WTC11 (cell line): ENCODE results near the gene DLL4. TPM values are rescaled to one million over a fixed set of nuclear protein-coding genes. Genes with fewer than 3 reads are reported as not detected.

Source experiments
- ATAC-seq: fragments of 200-7000 bp; cut with Tn5 transposase; 2 replicates; pipeline ENCODE4 v1.10.0; 2021; ENCODE audit warnings: mild to moderate bottlenecking, moderate library complexity
- CTCF ChIA-PET: fragments of 300-600 bp; sonication (Branson Sonifier 250); formaldehyde crosslinking; loops from one replicate; lab custom pipeline; 2021; ENCODE audit warnings: antibody characterized with exemption; lab: Charles Lee
- POLR2A ChIA-PET: fragments of 350-600 bp; sonication (Branson Sonifier 250); formaldehyde crosslinking; loops from one replicate; lab custom pipeline; 2021; ENCODE audit warnings: antibody characterized with exemption; lab: Charles Lee
- DNase-seq: peaks from one replicate; pipeline ENCODE4 v3.0.0; 2021; ENCODE audit warnings: low spot score
- H3K27ac Mint-ChIP-seq: 2 replicates; pipeline ENCODE4 v1.8.0; 2021; ENCODE audit warnings: mixed read lengths
- H3K27me3 Mint-ChIP-seq: 2 replicates; pipeline ENCODE4 v1.8.0; 2021; ENCODE audit warnings: low read depth, mild to moderate bottlenecking, moderate library complexity, mixed read lengths
- H3K36me3 Mint-ChIP-seq: 2 replicates; pipeline ENCODE4 v1.8.0; 2021; ENCODE audit warnings: mixed read lengths
- H3K4me1 Mint-ChIP-seq: 2 replicates; pipeline ENCODE4 v1.8.0; 2022; ENCODE audit warnings: mixed read lengths
- H3K4me3 Mint-ChIP-seq: 2 replicates; pipeline ENCODE4 v1.8.0; 2021; ENCODE audit warnings: mild to moderate bottlenecking, moderate library complexity, mixed read lengths
- H3K9me3 Mint-ChIP-seq: 2 replicates; pipeline ENCODE4 v1.8.0; 2021; ENCODE audit warnings: mixed read lengths
- ATF1 ChIP-seq: sonication (generic); formaldehyde crosslinking; IDR thresholded peaks from 2 replicates; pipeline ENCODE4 v1.8.1; 2023; ENCODE audit warnings: mild to moderate bottlenecking, moderate library complexity, missing genetic modification reagents
- CREM ChIP-seq: sonication (generic); formaldehyde crosslinking; IDR thresholded peaks from 2 replicates; pipeline ENCODE4 v1.8.1; 2022; ENCODE audit warnings: mild to moderate bottlenecking, missing genetic modification reagents, moderate library complexity
- ELF4 ChIP-seq: sonication (generic); formaldehyde crosslinking; IDR thresholded peaks from 2 replicates; pipeline ENCODE4 v1.8.1; 2022; ENCODE audit warnings: low read depth, mild to moderate bottlenecking, moderate library complexity, missing genetic modification reagents
- EMX1 ChIP-seq: fragments of 250-450 bp; sonication (Bioruptor Pico); IDR thresholded peaks from 2 replicates; pipeline ENCODE4 v1.8.0; 2021; ENCODE audit warnings: mild to moderate bottlenecking
- FOXK1 ChIP-seq: sonication (generic); formaldehyde crosslinking; IDR thresholded peaks from 2 replicates; pipeline ENCODE4 v1.8.0; 2022; ENCODE audit warnings: mild to moderate bottlenecking, moderate library complexity, missing genetic modification reagents
- MXD4 ChIP-seq: fragments of 250-450 bp; sonication (Bioruptor Pico); IDR thresholded peaks from 2 replicates; pipeline ENCODE4 v1.8.0; 2021; ENCODE audit warnings: mild to moderate bottlenecking, moderate library complexity, borderline replicate concordance
- MYBL2 ChIP-seq: sonication (generic); formaldehyde crosslinking; IDR thresholded peaks from 2 replicates; pipeline ENCODE4 v1.8.1; 2023; ENCODE audit warnings: mild to moderate bottlenecking, moderate library complexity, missing genetic modification reagents
- NR3C1 ChIP-seq: sonication (generic); formaldehyde crosslinking; conservative IDR thresholded peaks from 2 replicates; pipeline ENCODE4 v1.8.1; 2023; ENCODE audit warnings: low read depth, mild to moderate bottlenecking, missing genetic modification reagents
- OVOL2 ChIP-seq: fragments of 250-450 bp; sonication (Bioruptor Pico); IDR thresholded peaks from 2 replicates; pipeline ENCODE4 v1.9.0; 2021; ENCODE audit warnings: mild to moderate bottlenecking, borderline replicate concordance
- RORB ChIP-seq: fragments of 250-450 bp; sonication (Bioruptor Pico); IDR thresholded peaks from 2 replicates; pipeline ENCODE4 v1.9.0; 2021; ENCODE audit warnings: mild to moderate bottlenecking
- SMAD3 ChIP-seq: sonication (generic); formaldehyde crosslinking; IDR thresholded peaks from 2 replicates; pipeline ENCODE4 v1.8.0; 2022; ENCODE audit warnings: missing genetic modification reagents, mild to moderate bottlenecking, borderline replicate concordance
- ZNF232 ChIP-seq: sonication (generic); formaldehyde crosslinking; IDR thresholded peaks from 2 replicates; pipeline ENCODE4 v1.8.0; 2022; ENCODE audit warnings: mild to moderate bottlenecking, missing genetic modification reagents
- ZNF263 ChIP-seq: sonication (generic); formaldehyde crosslinking; IDR thresholded peaks from 2 replicates; pipeline ENCODE4 v1.8.1; 2022; ENCODE audit warnings: low read depth, mild to moderate bottlenecking, moderate library complexity, missing genetic modification reagents
- ZNF416 ChIP-seq: fragments of 250-450 bp; sonication (Bioruptor Pico); IDR thresholded peaks from 2 replicates; pipeline ENCODE4 v1.9.0; 2021; ENCODE audit warnings: mild to moderate bottlenecking, inconsistent platforms
- total RNA-seq: library from RNA; stranded (reverse); gene quantifications from 3 replicates; pipeline ENCODE4 v1.2.3, GENCODE V29; 2021
- TF ChIP-seq, protein P1 (sequence below): sonication (generic); formaldehyde crosslinking; IDR thresholded peaks from 2 replicates; pipeline ENCODE4 v1.8.1; 2022; ENCODE audit warnings: mild to moderate bottlenecking, missing genetic modification reagents, moderate library complexity, borderline replicate concordance
- TF ChIP-seq, protein P2 (sequence below): sonication (generic); formaldehyde crosslinking; IDR thresholded peaks from 2 replicates; pipeline ENCODE4 v1.8.1; 2023; ENCODE audit warnings: mild to moderate bottlenecking, moderate library complexity, missing genetic modification reagents
- TF ChIP-seq, protein P3 (sequence below): fragments of 250-450 bp; sonication (Bioruptor Pico); IDR thresholded peaks from 2 replicates; pipeline ENCODE4 v1.9.0; 2021; ENCODE audit warnings: moderate library complexity, mild to moderate bottlenecking, inconsistent platforms, borderline replicate concordance
- TF ChIP-seq, protein P4 (sequence below): sonication (generic); formaldehyde crosslinking; IDR thresholded peaks from 2 replicates; pipeline ENCODE4 v1.8.0; 2023; ENCODE audit warnings: mild to moderate bottlenecking, missing genetic modification reagents
- TF ChIP-seq, protein P5 (sequence below): sonication (generic); formaldehyde crosslinking; IDR thresholded peaks from 2 replicates; pipeline ENCODE4 v1.8.0; 2022; ENCODE audit warnings: mild to moderate bottlenecking, missing genetic modification reagents
- TF ChIP-seq, protein P6 (sequence below): sonication (generic); formaldehyde crosslinking; IDR thresholded peaks from 2 replicates; pipeline ENCODE4 v1.8.0; 2023; ENCODE audit warnings: missing genetic modification reagents
- TF ChIP-seq, protein P7 (sequence below): sonication (generic); formaldehyde crosslinking; IDR thresholded peaks from 2 replicates; pipeline ENCODE4 v1.8.0; 2022; ENCODE audit warnings: mild to moderate bottlenecking, missing genetic modification reagents

Gene DLL4
- total RNA-seq, 1 experiment from 2014 or later: 0.94 TPM

DNA sequence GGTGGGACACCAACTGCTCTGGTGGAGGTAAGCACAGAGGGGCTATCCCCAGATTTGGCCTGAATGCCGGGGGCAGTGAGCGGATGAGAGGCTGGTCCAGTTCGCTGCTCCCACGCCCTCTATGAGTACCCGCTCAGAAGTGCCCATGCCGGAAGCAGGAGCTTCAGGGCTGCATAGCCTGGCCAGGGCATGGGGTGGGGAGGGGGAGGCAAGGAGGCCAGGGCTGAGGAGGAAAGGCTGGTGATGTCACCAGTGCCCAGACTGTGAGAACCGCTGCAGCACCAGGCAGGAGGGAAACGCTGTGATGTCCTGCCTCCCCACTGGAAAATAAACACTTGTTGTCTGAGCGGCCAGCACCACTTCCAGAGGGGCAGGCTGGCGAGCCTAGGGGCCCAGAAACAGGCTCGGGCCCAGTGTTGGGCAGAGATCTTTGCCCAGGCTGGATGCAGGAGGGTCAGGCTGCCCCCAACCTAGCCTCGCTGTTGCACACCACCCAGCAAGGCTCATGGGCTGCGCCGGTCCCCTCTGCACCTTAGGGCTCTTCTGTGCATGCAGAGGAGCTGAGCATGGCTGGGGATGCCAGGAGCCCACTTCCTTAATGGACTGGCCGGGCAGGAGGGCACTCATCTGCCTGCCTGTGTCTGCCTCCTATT lies 10.9 kb upstream of the DLL4 start:
- H3K27me3 Mint-ChIP-seq: peaks cover 35% of the 10 kb centered on the region
- H3K9me3 Mint-ChIP-seq: no peaks in the 10 kb centered on the region
- ChIA-PET POLR2A (interaction anchor here (1.1 to 1.2 kb wide), 2 partner anchors 24 to 35 kb away, joined by 3 to 4 read pairs; partner anchors contain the start of gene CHAC1), CTCF (interaction anchor here (0.9 to 6.6 kb wide), 10 partner anchors 8 to 224 kb away, joined by 3 to 82 read pairs (median 8); partner anchors contain the start of genes RAD51 and VPS18)
- TF ChIP-seq, protein P1, sequence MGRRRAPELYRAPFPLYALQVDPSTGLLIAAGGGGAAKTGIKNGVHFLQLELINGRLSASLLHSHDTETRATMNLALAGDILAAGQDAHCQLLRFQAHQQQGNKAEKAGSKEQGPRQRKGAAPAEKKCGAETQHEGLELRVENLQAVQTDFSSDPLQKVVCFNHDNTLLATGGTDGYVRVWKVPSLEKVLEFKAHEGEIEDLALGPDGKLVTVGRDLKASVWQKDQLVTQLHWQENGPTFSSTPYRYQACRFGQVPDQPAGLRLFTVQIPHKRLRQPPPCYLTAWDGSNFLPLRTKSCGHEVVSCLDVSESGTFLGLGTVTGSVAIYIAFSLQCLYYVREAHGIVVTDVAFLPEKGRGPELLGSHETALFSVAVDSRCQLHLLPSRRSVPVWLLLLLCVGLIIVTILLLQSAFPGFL (CRISPR knock-in tag): no peak
- TF ChIP-seq, protein P2, sequence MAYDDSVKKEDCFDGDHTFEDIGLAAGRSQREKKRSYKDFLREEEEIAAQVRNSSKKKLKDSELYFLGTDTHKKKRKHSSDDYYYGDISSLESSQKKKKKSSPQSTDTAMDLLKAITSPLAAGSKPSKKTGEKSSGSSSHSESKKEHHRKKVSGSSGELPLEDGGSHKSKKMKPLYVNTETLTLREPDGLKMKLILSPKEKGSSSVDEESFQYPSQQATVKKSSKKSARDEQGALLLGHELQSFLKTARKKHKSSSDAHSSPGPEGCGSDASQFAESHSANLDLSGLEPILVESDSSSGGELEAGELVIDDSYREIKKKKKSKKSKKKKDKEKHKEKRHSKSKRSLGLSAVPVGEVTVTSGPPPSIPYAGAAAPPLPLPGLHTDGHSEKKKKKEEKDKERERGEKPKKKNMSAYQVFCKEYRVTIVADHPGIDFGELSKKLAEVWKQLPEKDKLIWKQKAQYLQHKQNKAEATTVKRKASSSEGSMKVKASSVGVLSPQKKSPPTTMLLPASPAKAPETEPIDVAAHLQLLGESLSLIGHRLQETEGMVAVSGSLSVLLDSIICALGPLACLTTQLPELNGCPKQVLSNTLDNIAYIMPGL: 0 out of 2 replicates have a peak, but pooled peaks have one; percentile 29
- H3K4me3 Mint-ChIP-seq: no peak overlapping the region
- DNase-seq: no peak
- ATAC-seq: no peak
- H3K27ac Mint-ChIP-seq: no peak overlapping the region
- no peaks in the 10 kb centered on the region for H3K36me3 Mint-ChIP-seq
- peaks cover 7% of the 10 kb centered on the region for H3K4me1 Mint-ChIP-seq

DNA sequence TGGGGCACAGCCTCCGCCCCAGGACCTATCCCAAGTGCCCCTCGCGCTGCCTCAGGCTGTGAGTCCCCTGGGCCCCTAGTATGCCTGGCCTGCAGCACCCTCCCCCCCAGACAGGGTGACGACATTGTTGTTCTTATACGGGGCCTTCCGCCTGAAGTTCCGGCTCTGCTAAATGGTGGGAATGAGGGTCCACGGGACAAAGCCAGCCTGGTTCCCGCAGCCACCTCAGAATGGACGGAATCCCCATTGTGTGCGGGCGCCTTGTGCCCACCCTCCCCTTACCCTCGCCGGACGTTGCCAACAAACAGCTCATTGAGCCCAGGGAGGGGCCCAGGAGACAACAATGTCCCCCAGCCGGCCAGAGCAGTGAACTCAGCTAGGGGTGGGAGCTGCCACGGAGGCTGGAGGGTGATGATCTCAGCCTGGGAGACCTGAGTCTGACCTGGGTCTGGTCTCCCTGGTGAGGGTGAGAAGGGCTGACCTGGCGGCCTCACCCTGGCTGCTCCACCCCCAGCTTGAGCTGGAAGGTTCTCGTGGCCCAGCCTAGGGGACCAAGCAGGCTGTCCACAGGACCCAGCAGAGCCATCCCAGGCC lies 10.2 kb upstream of the DLL4 start:
- ATAC-seq: no peak
- no peak overlapping the region for H3K4me3 Mint-ChIP-seq
- no peak overlapping the region for H3K27ac Mint-ChIP-seq
- no peak for DNase-seq
- CTCF ChIA-PET: interaction anchor here (0.9 to 6.6 kb wide), 8 partner anchors 12 to 224 kb away, joined by 3 to 82 read pairs (median 10); partner anchors contain the start of genes RAD51 and VPS18
- POLR2A ChIA-PET: interaction anchor here (0.9 to 1.2 kb wide), 2 partner anchors 9 to 34 kb away, joined by 3 read pairs; partner anchors contain the start of gene CHAC1
- TF ChIP-seq RORB (CRISPR knock-in tag): no peak
- TF ChIP-seq EMX1: no peak
- no peak for TF ChIP-seq FOXK1 (CRISPR knock-in tag)
- TF ChIP-seq ZNF232 (CRISPR knock-in tag): no peak
- no peak for TF ChIP-seq MXD4 (CRISPR knock-in tag)
- TF ChIP-seq, protein P3, sequence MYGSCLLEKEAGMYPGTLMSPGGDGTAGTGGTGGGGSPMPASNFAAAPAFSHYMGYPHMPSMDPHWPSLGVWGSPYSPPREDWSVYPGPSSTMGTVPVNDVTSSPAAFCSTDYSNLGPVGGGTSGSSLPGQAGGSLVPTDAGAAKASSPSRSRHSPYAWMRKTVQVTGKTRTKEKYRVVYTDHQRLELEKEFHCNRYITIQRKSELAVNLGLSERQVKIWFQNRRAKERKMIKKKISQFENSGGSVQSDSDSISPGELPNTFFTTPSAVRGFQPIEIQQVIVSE: no peak
- no peak for TF ChIP-seq ATF1
- TF ChIP-seq, protein P4, sequence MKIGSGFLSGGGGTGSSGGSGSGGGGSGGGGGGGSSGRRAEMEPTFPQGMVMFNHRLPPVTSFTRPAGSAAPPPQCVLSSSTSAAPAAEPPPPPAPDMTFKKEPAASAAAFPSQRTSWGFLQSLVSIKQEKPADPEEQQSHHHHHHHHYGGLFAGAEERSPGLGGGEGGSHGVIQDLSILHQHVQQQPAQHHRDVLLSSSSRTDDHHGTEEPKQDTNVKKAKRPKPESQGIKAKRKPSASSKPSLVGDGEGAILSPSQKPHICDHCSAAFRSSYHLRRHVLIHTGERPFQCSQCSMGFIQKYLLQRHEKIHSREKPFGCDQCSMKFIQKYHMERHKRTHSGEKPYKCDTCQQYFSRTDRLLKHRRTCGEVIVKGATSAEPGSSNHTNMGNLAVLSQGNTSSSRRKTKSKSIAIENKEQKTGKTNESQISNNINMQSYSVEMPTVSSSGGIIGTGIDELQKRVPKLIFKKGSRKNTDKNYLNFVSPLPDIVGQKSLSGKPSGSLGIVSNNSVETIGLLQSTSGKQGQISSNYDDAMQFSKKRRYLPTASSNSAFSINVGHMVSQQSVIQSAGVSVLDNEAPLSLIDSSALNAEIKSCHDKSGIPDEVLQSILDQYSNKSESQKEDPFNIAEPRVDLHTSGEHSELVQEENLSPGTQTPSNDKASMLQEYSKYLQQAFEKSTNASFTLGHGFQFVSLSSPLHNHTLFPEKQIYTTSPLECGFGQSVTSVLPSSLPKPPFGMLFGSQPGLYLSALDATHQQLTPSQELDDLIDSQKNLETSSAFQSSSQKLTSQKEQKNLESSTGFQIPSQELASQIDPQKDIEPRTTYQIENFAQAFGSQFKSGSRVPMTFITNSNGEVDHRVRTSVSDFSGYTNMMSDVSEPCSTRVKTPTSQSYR (CRISPR knock-in tag): no peak
- TF ChIP-seq, protein P5, sequence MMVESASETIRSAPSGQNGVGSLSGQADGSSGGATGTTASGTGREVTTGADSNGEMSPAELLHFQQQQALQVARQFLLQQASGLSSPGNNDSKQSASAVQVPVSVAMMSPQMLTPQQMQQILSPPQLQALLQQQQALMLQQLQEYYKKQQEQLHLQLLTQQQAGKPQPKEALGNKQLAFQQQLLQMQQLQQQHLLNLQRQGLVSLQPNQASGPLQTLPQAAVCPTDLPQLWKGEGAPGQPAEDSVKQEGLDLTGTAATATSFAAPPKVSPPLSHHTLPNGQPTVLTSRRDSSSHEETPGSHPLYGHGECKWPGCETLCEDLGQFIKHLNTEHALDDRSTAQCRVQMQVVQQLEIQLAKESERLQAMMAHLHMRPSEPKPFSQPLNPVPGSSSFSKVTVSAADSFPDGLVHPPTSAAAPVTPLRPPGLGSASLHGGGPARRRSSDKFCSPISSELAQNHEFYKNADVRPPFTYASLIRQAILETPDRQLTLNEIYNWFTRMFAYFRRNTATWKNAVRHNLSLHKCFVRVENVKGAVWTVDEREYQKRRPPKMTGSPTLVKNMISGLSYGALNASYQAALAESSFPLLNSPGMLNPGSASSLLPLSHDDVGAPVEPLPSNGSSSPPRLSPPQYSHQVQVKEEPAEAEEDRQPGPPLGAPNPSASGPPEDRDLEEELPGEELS (CRISPR knock-in tag): no peak
- TF ChIP-seq NR3C1 (CRISPR knock-in tag): no peak
- TF ChIP-seq CREM: no peak
- no peak for TF ChIP-seq ZNF263 (CRISPR knock-in tag)
- TF ChIP-seq ZNF416 (CRISPR knock-in tag): no peak
- TF ChIP-seq, protein P6, sequence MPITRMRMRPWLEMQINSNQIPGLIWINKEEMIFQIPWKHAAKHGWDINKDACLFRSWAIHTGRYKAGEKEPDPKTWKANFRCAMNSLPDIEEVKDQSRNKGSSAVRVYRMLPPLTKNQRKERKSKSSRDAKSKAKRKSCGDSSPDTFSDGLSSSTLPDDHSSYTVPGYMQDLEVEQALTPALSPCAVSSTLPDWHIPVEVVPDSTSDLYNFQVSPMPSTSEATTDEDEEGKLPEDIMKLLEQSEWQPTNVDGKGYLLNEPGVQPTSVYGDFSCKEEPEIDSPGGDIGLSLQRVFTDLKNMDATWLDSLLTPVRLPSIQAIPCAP: no peak
- TF ChIP-seq OVOL2 (CRISPR knock-in tag): no peak
- TF ChIP-seq, protein P7, sequence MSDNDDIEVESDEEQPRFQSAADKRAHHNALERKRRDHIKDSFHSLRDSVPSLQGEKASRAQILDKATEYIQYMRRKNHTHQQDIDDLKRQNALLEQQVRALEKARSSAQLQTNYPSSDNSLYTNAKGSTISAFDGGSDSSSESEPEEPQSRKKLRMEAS (CRISPR knock-in tag): no peak
- no peak for TF ChIP-seq MYBL2 (CRISPR knock-in tag)
- TF ChIP-seq ELF4 (CRISPR knock-in tag): no peak
- TF ChIP-seq SMAD3: no peak
- TF ChIP-seq, all 79 proteins: peak for 0
- H3K36me3 Mint-ChIP-seq: no peaks in the 10 kb centered on the region
- H3K9me3 Mint-ChIP-seq: no peaks in the 10 kb centered on the region
- H3K27me3 Mint-ChIP-seq: peaks cover 41% of the 10 kb centered on the region
- peaks cover 7% of the 10 kb centered on the region for H3K4me1 Mint-ChIP-seq
